ENCODE measurements around the gene CADPS. TPM values are rescaled to one million over a fixed set of nuclear protein-coding genes. Genes with fewer than 3 reads are reported as not detected.
A peak's percentile ranks its signal among the peaks of the same experiment; 100 is the strongest.

Gene CADPS
- total and polyA plus RNA-seq, 9 of the 15 experiments (the other 6 are each of a cell fraction or from before 2014, with no cell fraction given): not detected

DNA sequence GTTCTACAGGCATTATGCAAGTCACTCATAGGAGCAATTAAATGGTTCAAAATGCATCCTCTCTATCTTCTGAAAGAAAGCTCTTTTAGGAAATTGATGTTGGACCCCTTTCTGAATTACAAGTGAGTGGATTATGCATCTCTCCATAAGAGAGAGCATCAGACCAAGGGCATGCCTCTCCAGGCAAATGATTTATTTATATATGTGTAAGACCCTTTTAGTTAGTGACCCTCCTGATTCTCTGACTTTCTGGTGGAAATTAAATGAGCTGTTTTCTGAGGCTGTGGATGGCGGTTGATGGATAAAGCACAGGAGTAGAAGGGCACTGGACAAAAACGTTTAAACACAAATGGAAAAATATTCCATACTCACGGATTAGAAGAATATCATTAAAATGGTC, 62.6 kb downstream of the CADPS start:
- Histone ChIP-seq H3K4me1 (replicated peaks in 1 of 2; ENCODE audit: control insufficient read depth in 2 of 2, insufficient read depth in 2 of 2, low read length in 2 of 2) (no peaks in the 10 kb centered on the region), H3K9me1 (ENCODE audit: control insufficient read depth, insufficient read depth, low read length) (no peaks in the 10 kb centered on the region), H2AFZ (ENCODE audit: low read depth, low read length) (no peak overlapping the region), H3K36me3 (ENCODE audit: control insufficient read depth, insufficient read depth, low read length) (no peaks in the 10 kb centered on the region), H4K20me1 (replicated peaks; ENCODE audit: control insufficient read depth, insufficient read depth, low read length) (no peaks in the 10 kb centered on the region), H3K79me2 (ENCODE audit: control insufficient read depth, insufficient read depth, low read length) (no peaks in the 10 kb centered on the region), H3K4me2 (ENCODE audit: insufficient read depth, low read length) (no peak overlapping the region), H3K27ac (ENCODE audit: extremely low read depth, low read depth, low read length) (no peak overlapping the region), H3K9ac (ENCODE audit: insufficient read depth in 1 of 2, low read depth in 2 of 2, low read length in 2 of 2) (no peak overlapping the region), H3K27me3 (ENCODE audit: control insufficient read depth in 2 of 2, insufficient read depth in 2 of 2, low read length in 2 of 2) (no peaks in the 10 kb centered on the region), H3K9me3 (replicated peaks; ENCODE audit: control insufficient read depth, insufficient read depth, low read depth, low read length) (no peaks in the 10 kb centered on the region), H3K4me3 (no peak overlapping the region)
- ChIA-PET CTCF (ENCODE audit: low intra/inter-chr PET ratio) (no interaction called here), POLR2A (no interaction called here)
- no peak for ATAC-seq
- DNase-seq (ENCODE audit: extremely low read depth in 1 of 4, low spot score in 3 of 4): no peak
- no peak for FAIRE-seq
- in situ Hi-C loops (cut with MboI) (no loop called here), intact Hi-C loops (cut with micrococcal nuclease) (no loop called here)
- TF ChIP-seq, protein P1, sequence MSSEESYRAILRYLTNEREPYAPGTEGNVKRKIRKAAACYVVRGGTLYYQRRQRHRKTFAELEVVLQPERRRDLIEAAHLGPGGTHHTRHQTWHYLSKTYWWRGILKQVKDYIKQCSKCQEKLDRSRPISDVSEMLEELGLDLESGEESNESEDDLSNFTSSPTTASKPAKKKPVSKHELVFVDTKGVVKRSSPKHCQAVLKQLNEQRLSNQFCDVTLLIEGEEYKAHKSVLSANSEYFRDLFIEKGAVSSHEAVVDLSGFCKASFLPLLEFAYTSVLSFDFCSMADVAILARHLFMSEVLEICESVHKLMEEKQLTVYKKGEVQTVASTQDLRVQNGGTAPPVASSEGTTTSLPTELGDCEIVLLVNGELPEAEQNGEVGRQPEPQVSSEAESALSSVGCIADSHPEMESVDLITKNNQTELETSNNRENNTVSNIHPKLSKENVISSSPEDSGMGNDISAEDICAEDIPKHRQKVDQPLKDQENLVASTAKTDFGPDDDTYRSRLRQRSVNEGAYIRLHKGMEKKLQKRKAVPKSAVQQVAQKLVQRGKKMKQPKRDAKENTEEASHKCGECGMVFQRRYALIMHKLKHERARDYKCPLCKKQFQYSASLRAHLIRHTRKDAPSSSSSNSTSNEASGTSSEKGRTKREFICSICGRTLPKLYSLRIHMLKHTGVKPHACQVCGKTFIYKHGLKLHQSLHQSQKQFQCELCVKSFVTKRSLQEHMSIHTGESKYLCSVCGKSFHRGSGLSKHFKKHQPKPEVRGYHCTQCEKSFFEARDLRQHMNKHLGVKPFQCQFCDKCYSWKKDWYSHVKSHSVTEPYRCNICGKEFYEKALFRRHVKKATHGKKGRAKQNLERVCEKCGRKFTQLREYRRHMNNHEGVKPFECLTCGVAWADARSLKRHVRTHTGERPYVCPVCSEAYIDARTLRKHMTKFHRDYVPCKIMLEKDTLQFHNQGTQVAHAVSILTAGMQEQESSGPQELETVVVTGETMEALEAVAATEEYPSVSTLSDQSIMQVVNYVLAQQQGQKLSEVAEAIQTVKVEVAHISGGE (CRISPR knock-in tag; IDR thresholded peaks at IDR 0.05): peak in 1 of 3 experiments; percentile 2; a peak in 1 of 6 replicates
- TF ChIP-seq PHF8 (IDR thresholded peaks at IDR 0.05; ENCODE audit: borderline replicate concordance, low read length): no peak
- no TSS peak for BruUV-seq (replicated peaks)
- WGBS (ENCODE audit: insufficient coverage, low coverage, missing lambda C conversion rate): 0% methylated on average over 2 of the region's 3 CpGs

Measured in K562 (cell line).